ENCODE measurements around the gene BZW2.

Gene BZW2

GRCh38 chr7:16753102-16753931 is 107.3 kb downstream of the BZW2 start, which contains the start of gene TSPAN13:
TSS of gene TSPAN13 (plus strand) at chr7:16753755. CDS start at chr7:16753968, 213 bp downstream.
- peak; percentile 70 for DNase-seq (ENCODE audit: low read depth)
- TF ChIP-seq CTCF (IDR thresholded peaks at IDR 0.05; ENCODE audit: low read length, missing control alignments): no peak
- H3K4me3 ChIP-seq (replicated peaks; ENCODE audit: low read depth, low read length): peak within 1 kb of the TSS; percentile 82

GRCh38 chr7:16753932-16754855 is 108.2 kb downstream of the BZW2 start:
- TF ChIP-seq CTCF (IDR thresholded peaks at IDR 0.05; ENCODE audit: low read length, missing control alignments): no peak
- peak; percentile 39 for DNase-seq (ENCODE audit: low read depth)
- H3K4me3 ChIP-seq (replicated peaks; ENCODE audit: low read depth, low read length): peak overlapping the region; percentile 82

- peak overlapping the region; percentile 82 for H3K4me3 ChIP-seq (replicated peaks; ENCODE audit: low read depth, low read length)
- no peak for DNase-seq (ENCODE audit: low read depth)
- TF ChIP-seq CTCF (IDR thresholded peaks at IDR 0.05; ENCODE audit: low read length, missing control alignments): no peak
Observed at GRCh38 chr7:16754856-16755317, 108.9 kb downstream of the BZW2 start.

GRCh38 chr7:16755397-16755796 is 109.4 kb downstream of the BZW2 start:
- DNase-seq (ENCODE audit: low read depth): no peak
- TF ChIP-seq CTCF (IDR thresholded peaks at IDR 0.05; ENCODE audit: low read length, missing control alignments): no peak
- peak overlapping the region; percentile 82 for H3K4me3 ChIP-seq (replicated peaks; ENCODE audit: low read depth, low read length)

Measured in fibroblast of pulmonary artery (primary cell).